ENCODE data around the gene RAB11FIP3. TPM values are rescaled to one million over a fixed set of nuclear protein-coding genes. Genes with fewer than 3 reads are reported as not detected.

The RAB11FIP3 gene
- total and polyA plus RNA-seq, 9 of the 15 experiments (the other 6 are each of a cell fraction or from before 2014, with no cell fraction given) = 0.46 to 13.1 (median 4.3) TPM

DNA sequence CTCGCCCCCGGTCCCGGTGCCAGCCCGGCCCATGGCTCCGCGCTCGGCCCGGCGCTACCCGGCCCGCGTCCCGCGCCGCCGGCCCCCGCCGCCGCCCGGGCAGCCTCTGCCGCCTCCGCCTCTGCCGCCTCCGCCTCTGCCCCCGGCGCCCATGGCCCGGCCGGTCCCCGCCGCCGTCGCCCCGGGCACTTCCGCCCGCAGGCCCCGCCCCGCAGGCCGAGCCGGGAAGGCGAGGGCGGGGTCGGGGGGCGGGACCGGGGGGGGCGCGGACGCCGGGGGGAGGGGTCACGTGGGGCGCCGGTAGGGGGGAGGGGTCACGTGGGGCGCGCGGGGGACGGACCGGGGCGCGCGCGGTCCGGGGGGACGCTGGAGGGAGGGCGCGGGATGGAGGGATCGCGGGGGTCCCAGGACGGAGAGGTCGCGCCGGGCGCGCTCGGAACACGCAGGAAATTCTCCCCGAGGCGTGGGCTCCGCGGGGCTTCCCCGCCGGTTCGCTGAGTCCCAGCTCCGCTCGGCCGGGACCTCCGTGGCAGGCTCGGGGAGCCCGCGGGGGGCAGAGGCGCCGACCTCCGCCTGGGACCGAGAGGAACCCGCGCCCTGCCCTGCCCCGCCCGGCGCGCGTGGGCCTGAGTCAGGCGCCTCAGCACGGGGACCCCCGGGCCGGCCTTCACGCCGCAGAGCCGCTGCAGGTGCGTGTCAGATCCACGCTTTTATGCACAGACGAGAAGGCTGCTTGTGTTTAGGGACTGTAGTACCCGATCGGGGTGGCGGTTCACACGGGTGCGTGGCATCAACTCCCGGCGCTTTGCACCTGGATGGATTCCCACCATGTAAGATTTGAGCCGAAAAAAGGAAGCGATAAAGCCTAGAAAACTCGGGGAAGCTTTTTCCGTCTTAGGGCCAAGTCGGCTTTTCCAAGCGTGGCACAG lies 43.4 kb upstream of the RAB11FIP3 start, which contains the start of gene PGAP6 (continued):
- TF ChIP-seq CTCFL (IDR thresholded peaks at IDR 0.05; ENCODE audit: borderline replicate concordance, insufficient read depth, low read depth, low read length, poor library complexity, severe bottlenecking) = no peak
- no peak for TF ChIP-seq ATF2 (CRISPR knock-in tag; IDR thresholded peaks at IDR 0.05)
- TF ChIP-seq ZBTB40 (IDR thresholded peaks at IDR 0.05) = 0 out of 2 replicates have a peak, but pooled peaks have one; percentile 29
- TF ChIP-seq ZBTB40 (CRISPR knock-in tag; IDR thresholded peaks at IDR 0.05) = no peak
- peak in 1 of 2 experiments; percentile 21; a peak in 1 of 4 replicates for TF ChIP-seq NONO (IDR thresholded peaks at IDR 0.05; ENCODE audit: low read depth in 2 of 2, low read length in 1 of 2)
- peak in 2 of 3 experiments; percentile 53 to 78 for TF ChIP-seq YY1 (IDR thresholded peaks at IDR 0.05; ENCODE audit: borderline replicate concordance in 1 of 3, control insufficient read depth in 1 of 3, extremely low read depth in 1 of 3, insufficient read depth in 3 of 3, insufficient read length in 1 of 3, insufficient replicate concordance in 2 of 3, low read depth in 1 of 3, low read length in 2 of 3)
- no peak for TF ChIP-seq ZNF324 (CRISPR knock-in tag; IDR thresholded peaks at IDR 0.05)
- TF ChIP-seq, protein P1, sequence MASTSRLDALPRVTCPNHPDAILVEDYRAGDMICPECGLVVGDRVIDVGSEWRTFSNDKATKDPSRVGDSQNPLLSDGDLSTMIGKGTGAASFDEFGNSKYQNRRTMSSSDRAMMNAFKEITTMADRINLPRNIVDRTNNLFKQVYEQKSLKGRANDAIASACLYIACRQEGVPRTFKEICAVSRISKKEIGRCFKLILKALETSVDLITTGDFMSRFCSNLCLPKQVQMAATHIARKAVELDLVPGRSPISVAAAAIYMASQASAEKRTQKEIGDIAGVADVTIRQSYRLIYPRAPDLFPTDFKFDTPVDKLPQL (IDR thresholded peaks at IDR 0.05; ENCODE audit: extremely low read depth, insufficient read length) = no peak
- peak; percentile 51 to 76; a peak in 3 of 4 replicates for TF ChIP-seq MAZ (CRISPR knock-in tag; conservative IDR thresholded peaks at IDR 0.05 in 1 of 2, IDR thresholded peaks at IDR 0.05 in 1 of 2)
- TF ChIP-seq TCF7L2 (IDR thresholded peaks at IDR 0.05; ENCODE audit: low read depth, low read length) = no peak

Measured in K562 (cell line).